ENCODE data around the gene ARFRP1. TPM values are rescaled to one million over a fixed set of nuclear protein-coding genes. Genes with fewer than 3 reads are reported as not detected.

Gene ARFRP1
- total and polyA plus RNA-seq, 2 of the 13 experiments (the other 11 are each of a cell fraction or from before 2014, with no cell fraction given), result 32.0 to 51.1 TPM

DNA sequence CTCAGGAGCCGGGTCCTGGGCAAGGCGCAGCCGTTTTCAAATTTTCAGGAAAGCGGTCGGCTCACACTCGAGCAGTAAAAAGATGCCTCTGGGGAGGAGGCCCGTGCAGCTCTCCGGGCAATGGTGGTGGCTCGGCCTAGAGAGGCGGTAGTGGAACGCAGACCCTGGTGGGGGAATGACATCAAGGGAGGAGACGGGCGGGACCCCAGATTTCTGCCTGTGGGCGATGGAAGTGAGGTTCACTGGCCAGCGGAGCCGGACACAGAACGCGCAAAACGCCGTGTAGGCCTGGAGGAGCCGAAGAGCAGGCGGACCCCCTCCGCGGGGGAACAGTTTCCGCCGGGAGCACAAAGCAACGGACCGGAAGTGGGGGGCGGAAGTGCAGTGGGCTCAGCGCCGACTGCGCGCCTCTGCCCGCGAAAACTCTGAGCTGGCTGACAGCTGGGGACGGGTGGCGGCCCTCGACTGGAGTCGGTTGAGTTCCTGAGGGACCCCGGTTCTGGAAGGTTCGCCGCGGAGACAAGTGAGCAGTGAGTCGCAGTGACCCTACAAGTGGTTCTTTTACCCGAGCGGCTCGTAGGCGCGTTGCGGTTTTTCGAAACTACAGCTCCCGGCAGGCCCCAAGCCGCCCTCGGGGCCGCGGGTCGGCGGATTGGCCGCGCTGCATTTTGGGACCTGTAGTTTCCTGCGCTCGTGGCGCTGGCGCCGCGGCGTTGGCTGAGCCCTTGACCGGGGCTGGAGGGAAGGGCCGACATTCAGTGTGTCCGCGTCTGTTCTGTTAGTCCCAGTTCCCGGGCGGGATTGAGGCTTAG is 49.6 kb downstream of the ARFRP1 start, which contains the start of gene RTEL1 (continued):
- TF ChIP-seq, protein P1, sequence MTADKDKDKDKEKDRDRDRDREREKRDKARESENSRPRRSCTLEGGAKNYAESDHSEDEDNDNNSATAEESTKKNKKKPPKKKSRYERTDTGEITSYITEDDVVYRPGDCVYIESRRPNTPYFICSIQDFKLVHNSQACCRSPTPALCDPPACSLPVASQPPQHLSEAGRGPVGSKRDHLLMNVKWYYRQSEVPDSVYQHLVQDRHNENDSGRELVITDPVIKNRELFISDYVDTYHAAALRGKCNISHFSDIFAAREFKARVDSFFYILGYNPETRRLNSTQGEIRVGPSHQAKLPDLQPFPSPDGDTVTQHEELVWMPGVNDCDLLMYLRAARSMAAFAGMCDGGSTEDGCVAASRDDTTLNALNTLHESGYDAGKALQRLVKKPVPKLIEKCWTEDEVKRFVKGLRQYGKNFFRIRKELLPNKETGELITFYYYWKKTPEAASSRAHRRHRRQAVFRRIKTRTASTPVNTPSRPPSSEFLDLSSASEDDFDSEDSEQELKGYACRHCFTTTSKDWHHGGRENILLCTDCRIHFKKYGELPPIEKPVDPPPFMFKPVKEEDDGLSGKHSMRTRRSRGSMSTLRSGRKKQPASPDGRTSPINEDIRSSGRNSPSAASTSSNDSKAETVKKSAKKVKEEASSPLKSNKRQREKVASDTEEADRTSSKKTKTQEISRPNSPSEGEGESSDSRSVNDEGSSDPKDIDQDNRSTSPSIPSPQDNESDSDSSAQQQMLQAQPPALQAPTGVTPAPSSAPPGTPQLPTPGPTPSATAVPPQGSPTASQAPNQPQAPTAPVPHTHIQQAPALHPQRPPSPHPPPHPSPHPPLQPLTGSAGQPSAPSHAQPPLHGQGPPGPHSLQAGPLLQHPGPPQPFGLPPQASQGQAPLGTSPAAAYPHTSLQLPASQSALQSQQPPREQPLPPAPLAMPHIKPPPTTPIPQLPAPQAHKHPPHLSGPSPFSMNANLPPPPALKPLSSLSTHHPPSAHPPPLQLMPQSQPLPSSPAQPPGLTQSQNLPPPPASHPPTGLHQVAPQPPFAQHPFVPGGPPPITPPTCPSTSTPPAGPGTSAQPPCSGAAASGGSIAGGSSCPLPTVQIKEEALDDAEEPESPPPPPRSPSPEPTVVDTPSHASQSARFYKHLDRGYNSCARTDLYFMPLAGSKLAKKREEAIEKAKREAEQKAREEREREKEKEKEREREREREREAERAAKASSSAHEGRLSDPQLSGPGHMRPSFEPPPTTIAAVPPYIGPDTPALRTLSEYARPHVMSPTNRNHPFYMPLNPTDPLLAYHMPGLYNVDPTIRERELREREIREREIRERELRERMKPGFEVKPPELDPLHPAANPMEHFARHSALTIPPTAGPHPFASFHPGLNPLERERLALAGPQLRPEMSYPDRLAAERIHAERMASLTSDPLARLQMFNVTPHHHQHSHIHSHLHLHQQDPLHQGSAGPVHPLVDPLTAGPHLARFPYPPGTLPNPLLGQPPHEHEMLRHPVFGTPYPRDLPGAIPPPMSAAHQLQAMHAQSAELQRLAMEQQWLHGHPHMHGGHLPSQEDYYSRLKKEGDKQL (CRISPR knock-in tag; IDR thresholded peaks at IDR 0.05; ENCODE audit: low read depth), result peak; percentile 82
- no peak for TF ChIP-seq SCMH1 (CRISPR knock-in tag; IDR thresholded peaks at IDR 0.05; ENCODE audit: borderline replicate concordance)
- TF ChIP-seq IKZF4 (CRISPR knock-in tag; IDR thresholded peaks at IDR 0.05; ENCODE audit: borderline replicate concordance, low read depth, not compliant biosample characterization), result peak; percentile 11
- TF ChIP-seq NAIF1 (CRISPR knock-in tag; IDR thresholded peaks at IDR 0.05; ENCODE audit: borderline replicate concordance), result peak; percentile 93; the same call in 1 of the 2 replicates
- peak; percentile 61 for TF ChIP-seq SALL1 (CRISPR knock-in tag; IDR thresholded peaks at IDR 0.05)
- TF ChIP-seq FOXK1 (CRISPR knock-in tag; IDR thresholded peaks at IDR 0.05; ENCODE audit: borderline replicate concordance, low read depth), result peak; percentile 94
- TF ChIP-seq ZFP82 (CRISPR knock-in tag; IDR thresholded peaks at IDR 0.05; ENCODE audit: borderline replicate concordance), result peak; percentile 98
- peak; percentile 75 for TF ChIP-seq NFYB (CRISPR knock-in tag; IDR thresholded peaks at IDR 0.05)
- TF ChIP-seq ZNF747 (CRISPR knock-in tag; IDR thresholded peaks at IDR 0.05; ENCODE audit: borderline replicate concordance), result peak; percentile 86
- TF ChIP-seq, protein P2, sequence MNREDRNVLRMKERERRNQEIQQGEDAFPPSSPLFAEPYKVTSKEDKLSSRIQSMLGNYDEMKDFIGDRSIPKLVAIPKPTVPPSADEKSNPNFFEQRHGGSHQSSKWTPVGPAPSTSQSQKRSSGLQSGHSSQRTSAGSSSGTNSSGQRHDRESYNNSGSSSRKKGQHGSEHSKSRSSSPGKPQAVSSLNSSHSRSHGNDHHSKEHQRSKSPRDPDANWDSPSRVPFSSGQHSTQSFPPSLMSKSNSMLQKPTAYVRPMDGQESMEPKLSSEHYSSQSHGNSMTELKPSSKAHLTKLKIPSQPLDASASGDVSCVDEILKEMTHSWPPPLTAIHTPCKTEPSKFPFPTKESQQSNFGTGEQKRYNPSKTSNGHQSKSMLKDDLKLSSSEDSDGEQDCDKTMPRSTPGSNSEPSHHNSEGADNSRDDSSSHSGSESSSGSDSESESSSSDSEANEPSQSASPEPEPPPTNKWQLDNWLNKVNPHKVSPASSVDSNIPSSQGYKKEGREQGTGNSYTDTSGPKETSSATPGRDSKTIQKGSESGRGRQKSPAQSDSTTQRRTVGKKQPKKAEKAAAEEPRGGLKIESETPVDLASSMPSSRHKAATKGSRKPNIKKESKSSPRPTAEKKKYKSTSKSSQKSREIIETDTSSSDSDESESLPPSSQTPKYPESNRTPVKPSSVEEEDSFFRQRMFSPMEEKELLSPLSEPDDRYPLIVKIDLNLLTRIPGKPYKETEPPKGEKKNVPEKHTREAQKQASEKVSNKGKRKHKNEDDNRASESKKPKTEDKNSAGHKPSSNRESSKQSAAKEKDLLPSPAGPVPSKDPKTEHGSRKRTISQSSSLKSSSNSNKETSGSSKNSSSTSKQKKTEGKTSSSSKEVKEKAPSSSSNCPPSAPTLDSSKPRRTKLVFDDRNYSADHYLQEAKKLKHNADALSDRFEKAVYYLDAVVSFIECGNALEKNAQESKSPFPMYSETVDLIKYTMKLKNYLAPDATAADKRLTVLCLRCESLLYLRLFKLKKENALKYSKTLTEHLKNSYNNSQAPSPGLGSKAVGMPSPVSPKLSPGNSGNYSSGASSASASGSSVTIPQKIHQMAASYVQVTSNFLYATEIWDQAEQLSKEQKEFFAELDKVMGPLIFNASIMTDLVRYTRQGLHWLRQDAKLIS (CRISPR knock-in tag; IDR thresholded peaks at IDR 0.05), result no peak; the same call in 1 of the 2 replicates
- TF ChIP-seq, protein P3, sequence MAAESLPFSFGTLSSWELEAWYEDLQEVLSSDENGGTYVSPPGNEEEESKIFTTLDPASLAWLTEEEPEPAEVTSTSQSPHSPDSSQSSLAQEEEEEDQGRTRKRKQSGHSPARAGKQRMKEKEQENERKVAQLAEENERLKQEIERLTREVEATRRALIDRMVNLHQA (CRISPR knock-in tag; IDR thresholded peaks at IDR 0.05), result 0 out of 2 replicates have a peak, but pooled peaks have one; percentile 48
- TF ChIP-seq, protein P4, sequence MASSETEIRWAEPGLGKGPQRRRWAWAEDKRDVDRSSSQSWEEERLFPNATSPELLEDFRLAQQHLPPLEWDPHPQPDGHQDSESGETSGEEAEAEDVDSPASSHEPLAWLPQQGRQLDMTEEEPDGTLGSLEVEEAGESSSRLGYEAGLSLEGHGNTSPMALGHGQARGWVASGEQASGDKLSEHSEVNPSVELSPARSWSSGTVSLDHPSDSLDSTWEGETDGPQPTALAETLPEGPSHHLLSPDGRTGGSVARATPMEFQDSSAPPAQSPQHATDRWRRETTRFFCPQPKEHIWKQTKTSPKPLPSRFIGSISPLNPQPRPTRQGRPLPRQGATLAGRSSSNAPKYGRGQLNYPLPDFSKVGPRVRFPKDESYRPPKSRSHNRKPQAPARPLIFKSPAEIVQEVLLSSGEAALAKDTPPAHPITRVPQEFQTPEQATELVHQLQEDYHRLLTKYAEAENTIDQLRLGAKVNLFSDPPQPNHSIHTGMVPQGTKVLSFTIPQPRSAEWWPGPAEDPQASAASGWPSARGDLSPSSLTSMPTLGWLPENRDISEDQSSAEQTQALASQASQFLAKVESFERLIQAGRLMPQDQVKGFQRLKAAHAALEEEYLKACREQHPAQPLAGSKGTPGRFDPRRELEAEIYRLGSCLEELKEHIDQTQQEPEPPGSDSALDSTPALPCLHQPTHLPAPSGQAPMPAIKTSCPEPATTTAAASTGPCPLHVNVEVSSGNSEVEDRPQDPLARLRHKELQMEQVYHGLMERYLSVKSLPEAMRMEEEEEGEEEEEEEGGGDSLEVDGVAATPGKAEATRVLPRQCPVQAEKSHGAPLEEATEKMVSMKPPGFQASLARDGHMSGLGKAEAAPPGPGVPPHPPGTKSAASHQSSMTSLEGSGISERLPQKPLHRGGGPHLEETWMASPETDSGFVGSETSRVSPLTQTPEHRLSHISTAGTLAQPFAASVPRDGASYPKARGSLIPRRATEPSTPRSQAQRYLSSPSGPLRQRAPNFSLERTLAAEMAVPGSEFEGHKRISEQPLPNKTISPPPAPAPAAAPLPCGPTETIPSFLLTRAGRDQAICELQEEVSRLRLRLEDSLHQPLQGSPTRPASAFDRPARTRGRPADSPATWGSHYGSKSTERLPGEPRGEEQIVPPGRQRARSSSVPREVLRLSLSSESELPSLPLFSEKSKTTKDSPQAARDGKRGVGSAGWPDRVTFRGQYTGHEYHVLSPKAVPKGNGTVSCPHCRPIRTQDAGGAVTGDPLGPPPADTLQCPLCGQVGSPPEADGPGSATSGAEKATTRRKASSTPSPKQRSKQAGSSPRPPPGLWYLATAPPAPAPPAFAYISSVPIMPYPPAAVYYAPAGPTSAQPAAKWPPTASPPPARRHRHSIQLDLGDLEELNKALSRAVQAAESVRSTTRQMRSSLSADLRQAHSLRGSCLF (CRISPR knock-in tag; IDR thresholded peaks at IDR 0.05; ENCODE audit: borderline replicate concordance), result peak; percentile 87
